OCI-LY7 (cell line): ENCODE measurements around the gene GALNT14. TPM values are rescaled to one million over a fixed set of nuclear protein-coding genes. Genes with fewer than 3 reads are reported as not detected.

ENCODE experiments used
- BruUV-seq: library from RNA; stranded (reverse); fragments of 400-500 nt; replicated peaks from 2 replicates; lab custom pipeline; 2021; lab: Mats Ljungman, UMichigan
- CTCF ChIA-PET: fragments of 300-600 bp; sonication (Branson Sonifier 250); formaldehyde crosslinking; loops from one replicate; lab custom pipeline; 2022; ENCODE audit warnings: antibody characterized with exemption; ENCODE audit not compliant: unreplicated experiment; lab: Charles Lee
- POLR2A ChIA-PET: fragments of 300-600 bp; sonication (Branson Sonifier 250); formaldehyde crosslinking; loops from one replicate; lab custom pipeline; 2022; ENCODE audit warnings: antibody characterized with exemption; lab: Charles Lee
- DNase-seq: peaks from one replicate; pipeline ENCODE4 v3.0.0-alpha.2; 2015; ENCODE audit warnings: low spot score
- H2AFZ ChIP-seq: fragments of 200-600 bp; sonication (generic), shearing (Covaris generic); 2 replicates; pipeline ENCODE4 v1.6.1; 2014; ENCODE audit warnings: mild to moderate bottlenecking, antibody characterized with exemption, low read length, moderate library complexity
- H3K27ac ChIP-seq: fragments of 200-600 bp; sonication (generic); 2 replicates; pipeline ENCODE4 v1.5.1; 2014; ENCODE audit warnings: mixed run types, low read depth, mild to moderate bottlenecking, moderate library complexity, low read length, inconsistent platforms; ENCODE audit not compliant: poor library complexity, severe bottlenecking
- H3K36me3 ChIP-seq: fragments of 200-600 bp; sonication (generic); 2 replicates; pipeline ENCODE4 v1.6.1; 2014; ENCODE audit warnings: mild to moderate bottlenecking, antibody characterized with exemption, low read length, moderate library complexity, mixed read lengths; ENCODE audit not compliant: insufficient read depth
- H3K4me1 ChIP-seq: fragments of 200-600 bp; sonication (generic); 2 replicates; pipeline ENCODE4 v1.5.1; 2014; ENCODE audit warnings: mild to moderate bottlenecking, low read length; ENCODE audit not compliant: insufficient read depth, poor library complexity, severe bottlenecking
- H3K4me2 ChIP-seq: fragments of 200-600 bp; sonication (generic); 2 replicates; pipeline ENCODE4 v1.6.1; 2014; ENCODE audit warnings: mild to moderate bottlenecking, low read length
- H3K4me3 ChIP-seq: fragments of 200-600 bp; sonication (generic); 2 replicates; pipeline ENCODE4 v1.5.1; 2014; ENCODE audit warnings: mild to moderate bottlenecking, low read depth, low read length; ENCODE audit not compliant: poor library complexity, severe bottlenecking
- H3K79me2 ChIP-seq: fragments of 200-600 bp; sonication (generic); 2 replicates; pipeline ENCODE4 v1.6.1; 2016; ENCODE audit warnings: low read depth, mild to moderate bottlenecking, low read length, moderate library complexity, mixed read lengths; ENCODE audit not compliant: insufficient read depth
- H3K9me2 ChIP-seq: fragments of 200-600 bp; sonication (generic); 2 replicates; pipeline ENCODE4 v1.6.1; 2016; ENCODE audit warnings: mild to moderate bottlenecking, low read length, mixed read lengths; ENCODE audit not compliant: insufficient read depth
- H3K9me3 ChIP-seq: fragments of 200-600 bp; sonication (generic); 2 replicates; pipeline ENCODE4 v1.6.1; 2014; ENCODE audit warnings: mild to moderate bottlenecking, mixed run types, low read length, mixed read lengths
- H4K20me1 ChIP-seq: fragments of 200-600 bp; sonication (generic); 2 replicates; pipeline ENCODE4 v1.6.1; 2014; ENCODE audit warnings: mild to moderate bottlenecking, antibody characterized with exemption, low read length, moderate library complexity, mixed read lengths; ENCODE audit not compliant: insufficient read depth
- EZH2phosphoT487 ChIP-seq: fragments of 200-600 bp; sonication (generic); IDR thresholded peaks from 2 replicates; pipeline ENCODE4 v1.6.1; 2018; ENCODE audit warnings: low read depth, borderline replicate concordance, mild to moderate bottlenecking, mixed run types, antibody characterized with exemption, low read length, moderate library complexity, mixed read lengths
- intact Hi-C: fragments of 100-400 bp; cut with micrococcal nuclease; formaldehyde crosslinking; loops from one replicate; pipeline ENCODE4 v1.10.0; 2022; ENCODE audit not compliant: unreplicated experiment
- total RNA-seq, 2 experiments: library from RNA; depleted of rRNA in 1 of 2; stranded (reverse); fragments of >200 nt in 1 of 2; shearing (Covaris generic) in 1 of 2; gene quantifications; 2 replicates each; pipeline ENCODE4 v1.2.3, GENCODE V29; 2014 to 2022
- TF ChIP-seq, protein P1 (sequence below): fragments of 200-600 bp; sonication (generic); conservative IDR thresholded peaks from 2 replicates; pipeline ENCODE4 v1.5.1; 2014; ENCODE audit warnings: mild to moderate bottlenecking, antibody characterized with exemption, low read length, moderate library complexity, mixed read lengths

GALNT14 gene
- total RNA-seq, 2 experiments from 2014 or later, result 14.8 to 25.6 TPM

- no peaks in the 10 kb centered on the region for H3K4me1 ChIP-seq
- intact Hi-C loops, result no loop called here
- H3K9me3 ChIP-seq, result no peaks in the 10 kb centered on the region
- H2AFZ ChIP-seq, result no peak overlapping the region
- H3K27ac ChIP-seq, result no peak overlapping the region
- no peaks in the 10 kb centered on the region for H3K79me2 ChIP-seq
- ChIA-PET CTCF (no interaction called here), POLR2A (no interaction called here)
- H3K36me3 ChIP-seq, result no peaks in the 10 kb centered on the region
- TF ChIP-seq, protein P1, sequence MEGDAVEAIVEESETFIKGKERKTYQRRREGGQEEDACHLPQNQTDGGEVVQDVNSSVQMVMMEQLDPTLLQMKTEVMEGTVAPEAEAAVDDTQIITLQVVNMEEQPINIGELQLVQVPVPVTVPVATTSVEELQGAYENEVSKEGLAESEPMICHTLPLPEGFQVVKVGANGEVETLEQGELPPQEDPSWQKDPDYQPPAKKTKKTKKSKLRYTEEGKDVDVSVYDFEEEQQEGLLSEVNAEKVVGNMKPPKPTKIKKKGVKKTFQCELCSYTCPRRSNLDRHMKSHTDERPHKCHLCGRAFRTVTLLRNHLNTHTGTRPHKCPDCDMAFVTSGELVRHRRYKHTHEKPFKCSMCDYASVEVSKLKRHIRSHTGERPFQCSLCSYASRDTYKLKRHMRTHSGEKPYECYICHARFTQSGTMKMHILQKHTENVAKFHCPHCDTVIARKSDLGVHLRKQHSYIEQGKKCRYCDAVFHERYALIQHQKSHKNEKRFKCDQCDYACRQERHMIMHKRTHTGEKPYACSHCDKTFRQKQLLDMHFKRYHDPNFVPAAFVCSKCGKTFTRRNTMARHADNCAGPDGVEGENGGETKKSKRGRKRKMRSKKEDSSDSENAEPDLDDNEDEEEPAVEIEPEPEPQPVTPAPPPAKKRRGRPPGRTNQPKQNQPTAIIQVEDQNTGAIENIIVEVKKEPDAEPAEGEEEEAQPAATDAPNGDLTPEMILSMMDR, result no peak
- no peak for TF ChIP-seq EZH2phosphoT487
- DNase-seq, result no peak
- H4K20me1 ChIP-seq, result no peaks in the 10 kb centered on the region
- BruUV-seq, result no TSS peak
- no peak overlapping the region for H3K4me2 ChIP-seq
- no peaks in the 10 kb centered on the region for H3K9me2 ChIP-seq
- H3K4me3 ChIP-seq, result no peak overlapping the region
Measured at GRCh38 chr2:30984148-30984547, 154.1 kb downstream of the GALNT14 start.

- ChIA-PET POLR2A (no interaction called here), CTCF (no interaction called here)
- BruUV-seq, result no TSS peak
- Histone ChIP-seq H2AFZ (no peak overlapping the region), H3K27ac (no peak overlapping the region), H3K4me2 (no peak overlapping the region), H4K20me1 (no peaks in the 10 kb centered on the region), H3K36me3 (no peaks in the 10 kb centered on the region), H3K4me3 (no peak overlapping the region), H3K9me3 (no peaks in the 10 kb centered on the region), H3K4me1 (no peaks in the 10 kb centered on the region), H3K9me2 (no peaks in the 10 kb centered on the region), H3K79me2 (no peaks in the 10 kb centered on the region)
- intact Hi-C loops, result no loop called here
- no peak for DNase-seq
- TF ChIP-seq, protein P1, result no peak
- no peak for TF ChIP-seq EZH2phosphoT487
Measured at GRCh38 chr2:30981510-30981909, 156.7 kb downstream of the GALNT14 start.

- H2AFZ ChIP-seq, result no peak overlapping the region
- POLR2A ChIA-PET, result no interaction called here
- H3K79me2 ChIP-seq, result no peaks in the 10 kb centered on the region
- no peaks in the 10 kb centered on the region for H3K9me2 ChIP-seq
- intact Hi-C loops, result no loop called here
- no peak overlapping the region for H3K4me2 ChIP-seq
- no peak overlapping the region for H3K27ac ChIP-seq
- H3K9me3 ChIP-seq, result no peaks in the 10 kb centered on the region
- no peak overlapping the region for H3K4me3 ChIP-seq
- BruUV-seq, result no TSS peak
- H3K4me1 ChIP-seq, result no peaks in the 10 kb centered on the region
- no peak for DNase-seq
- TF ChIP-seq, protein P1, result no peak
- H4K20me1 ChIP-seq, result no peaks in the 10 kb centered on the region
- H3K36me3 ChIP-seq, result no peaks in the 10 kb centered on the region
- CTCF ChIA-PET, result no interaction called here
Measured at GRCh38 chr2:30981096-30981495, 157.1 kb downstream of the GALNT14 start.
